WTC11 (cell line): ENCODE results near the gene RIPK3. TPM values are rescaled to one million over a fixed set of nuclear protein-coding genes. Genes with fewer than 3 reads are reported as not detected.

Experiments
- ATAC-seq: fragments of 200-7000 bp; cut with Tn5 transposase; 2 replicates; pipeline ENCODE4 v1.10.0; 2021; ENCODE audit warnings: mild to moderate bottlenecking, moderate library complexity
- CTCF ChIA-PET: fragments of 300-600 bp; sonication (Branson Sonifier 250); formaldehyde crosslinking; loops from one replicate; lab custom pipeline; 2021; ENCODE audit warnings: antibody characterized with exemption; lab: Charles Lee
- POLR2A ChIA-PET: fragments of 350-600 bp; sonication (Branson Sonifier 250); formaldehyde crosslinking; loops from one replicate; lab custom pipeline; 2021; ENCODE audit warnings: antibody characterized with exemption; lab: Charles Lee
- DNase-seq: peaks from one replicate; pipeline ENCODE4 v3.0.0; 2021; ENCODE audit warnings: low spot score
- H3K27ac Mint-ChIP-seq: 2 replicates; pipeline ENCODE4 v1.8.0; 2021; ENCODE audit warnings: mixed read lengths
- H3K27me3 Mint-ChIP-seq: 2 replicates; pipeline ENCODE4 v1.8.0; 2021; ENCODE audit warnings: low read depth, mild to moderate bottlenecking, moderate library complexity, mixed read lengths
- H3K36me3 Mint-ChIP-seq: 2 replicates; pipeline ENCODE4 v1.8.0; 2021; ENCODE audit warnings: mixed read lengths
- H3K4me1 Mint-ChIP-seq: 2 replicates; pipeline ENCODE4 v1.8.0; 2022; ENCODE audit warnings: mixed read lengths
- H3K4me3 Mint-ChIP-seq: 2 replicates; pipeline ENCODE4 v1.8.0; 2021; ENCODE audit warnings: mild to moderate bottlenecking, moderate library complexity, mixed read lengths
- H3K9me3 Mint-ChIP-seq: 2 replicates; pipeline ENCODE4 v1.8.0; 2021; ENCODE audit warnings: mixed read lengths
- CBFB ChIP-seq: sonication (generic); formaldehyde crosslinking; IDR thresholded peaks from 2 replicates; pipeline ENCODE4 v1.8.1; 2022; ENCODE audit warnings: mild to moderate bottlenecking, low read depth, missing genetic modification reagents
- CTCF ChIP-seq: fragments of 200-600 bp; IDR thresholded peaks from 2 replicates; pipeline ENCODE4 v1.8.0; 2022; ENCODE audit warnings: antibody characterized with exemption
- ERG ChIP-seq: fragments of 250-450 bp; sonication (Bioruptor Pico); IDR thresholded peaks from 2 replicates; pipeline ENCODE4 v1.8.0; 2021; ENCODE audit warnings: mild to moderate bottlenecking
- FOXK1 ChIP-seq: sonication (generic); formaldehyde crosslinking; IDR thresholded peaks from 2 replicates; pipeline ENCODE4 v1.8.0; 2022; ENCODE audit warnings: mild to moderate bottlenecking, moderate library complexity, missing genetic modification reagents
- SMAD3 ChIP-seq: sonication (generic); formaldehyde crosslinking; IDR thresholded peaks from 2 replicates; pipeline ENCODE4 v1.8.0; 2022; ENCODE audit warnings: missing genetic modification reagents, mild to moderate bottlenecking, borderline replicate concordance
- SP1 ChIP-seq: sonication (generic); formaldehyde crosslinking; conservative IDR thresholded peaks from 2 replicates; pipeline ENCODE4 v1.8.1; 2022; ENCODE audit warnings: missing genetic modification reagents
- TP53 ChIP-seq: sonication (generic); formaldehyde crosslinking; IDR thresholded peaks from 2 replicates; pipeline ENCODE4 v1.8.1; 2023; ENCODE audit warnings: mild to moderate bottlenecking, missing genetic modification reagents
- total RNA-seq: library from RNA; stranded (reverse); gene quantifications from 3 replicates; pipeline ENCODE4 v1.2.3, GENCODE V29; 2021
- TF ChIP-seq, protein P1 (sequence below): sonication (generic); formaldehyde crosslinking; IDR thresholded peaks from 2 replicates; pipeline ENCODE4 v1.8.0; 2022; ENCODE audit warnings: mild to moderate bottlenecking, missing genetic modification reagents
- TF ChIP-seq, protein P2 (sequence below): sonication (generic); formaldehyde crosslinking; IDR thresholded peaks from 2 replicates; pipeline ENCODE4 v1.8.1; 2023; ENCODE audit warnings: mild to moderate bottlenecking, missing genetic modification reagents, moderate library complexity
- TF ChIP-seq, protein P3 (sequence below): sonication (generic); formaldehyde crosslinking; IDR thresholded peaks from 2 replicates; pipeline ENCODE4 v1.8.1; 2023; ENCODE audit warnings: mild to moderate bottlenecking, moderate library complexity, missing genetic modification reagents
- TF ChIP-seq, protein P4 (sequence below): fragments of 250-450 bp; sonication (Bioruptor Pico); IDR thresholded peaks from 2 replicates; pipeline ENCODE4 v1.9.0; 2021; ENCODE audit warnings: moderate library complexity, mild to moderate bottlenecking, inconsistent platforms, borderline replicate concordance
- TF ChIP-seq, protein P5 (sequence below): sonication (generic); formaldehyde crosslinking; conservative IDR thresholded peaks from 2 replicates; pipeline ENCODE4 v1.8.1; 2023; ENCODE audit warnings: mild to moderate bottlenecking, low read depth, missing genetic modification reagents, moderate library complexity

Gene RIPK3
- total RNA-seq, 1 experiment from 2014 or later: 0.83 TPM

- ATAC-seq: peak; percentile 90
- H3K4me3 Mint-ChIP-seq: peak overlapping the region; percentile 63
- H3K9me3 Mint-ChIP-seq: no peaks in the 10 kb centered on the region
- ChIA-PET POLR2A (interaction anchor here (1.1 to 1.6 kb wide), 2 partner anchors 8 to 55 kb away, joined by 3 to 4 read pairs; no protein-coding TSS in a partner anchor), CTCF (interaction anchor here (0.8 to 6.8 kb wide), 11 partner anchors 8 to 60 kb away, joined by 3 to 55 read pairs (median 5); partner anchors contain the start of genes CBLN3, KHNYN and NYNRIN)
- no peaks in the 10 kb centered on the region for H3K27me3 Mint-ChIP-seq
- no peak for TF ChIP-seq FOXK1 (CRISPR knock-in tag)
- 0 out of 2 replicates have a peak, but pooled peaks have one; percentile 31 for TF ChIP-seq SP1 (CRISPR knock-in tag)
- TF ChIP-seq CTCF: peak; percentile 38; the same call in 1 of the 2 replicates
- TF ChIP-seq, protein P1, sequence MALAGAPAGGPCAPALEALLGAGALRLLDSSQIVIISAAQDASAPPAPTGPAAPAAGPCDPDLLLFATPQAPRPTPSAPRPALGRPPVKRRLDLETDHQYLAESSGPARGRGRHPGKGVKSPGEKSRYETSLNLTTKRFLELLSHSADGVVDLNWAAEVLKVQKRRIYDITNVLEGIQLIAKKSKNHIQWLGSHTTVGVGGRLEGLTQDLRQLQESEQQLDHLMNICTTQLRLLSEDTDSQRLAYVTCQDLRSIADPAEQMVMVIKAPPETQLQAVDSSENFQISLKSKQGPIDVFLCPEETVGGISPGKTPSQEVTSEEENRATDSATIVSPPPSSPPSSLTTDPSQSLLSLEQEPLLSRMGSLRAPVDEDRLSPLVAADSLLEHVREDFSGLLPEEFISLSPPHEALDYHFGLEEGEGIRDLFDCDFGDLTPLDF (CRISPR knock-in tag): no peak
- TF ChIP-seq TP53 (CRISPR knock-in tag): no peak
- no peak for TF ChIP-seq ERG (CRISPR knock-in tag)
- TF ChIP-seq SMAD3 (CRISPR knock-in tag): no peak
- no peak for TF ChIP-seq CBFB
- TF ChIP-seq, protein P2, sequence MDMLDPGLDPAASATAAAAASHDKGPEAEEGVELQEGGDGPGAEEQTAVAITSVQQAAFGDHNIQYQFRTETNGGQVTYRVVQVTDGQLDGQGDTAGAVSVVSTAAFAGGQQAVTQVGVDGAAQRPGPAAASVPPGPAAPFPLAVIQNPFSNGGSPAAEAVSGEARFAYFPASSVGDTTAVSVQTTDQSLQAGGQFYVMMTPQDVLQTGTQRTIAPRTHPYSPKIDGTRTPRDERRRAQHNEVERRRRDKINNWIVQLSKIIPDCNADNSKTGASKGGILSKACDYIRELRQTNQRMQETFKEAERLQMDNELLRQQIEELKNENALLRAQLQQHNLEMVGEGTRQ: 0 out of 2 replicates have a peak, but pooled peaks have one; percentile 7
- TF ChIP-seq, protein P3, sequence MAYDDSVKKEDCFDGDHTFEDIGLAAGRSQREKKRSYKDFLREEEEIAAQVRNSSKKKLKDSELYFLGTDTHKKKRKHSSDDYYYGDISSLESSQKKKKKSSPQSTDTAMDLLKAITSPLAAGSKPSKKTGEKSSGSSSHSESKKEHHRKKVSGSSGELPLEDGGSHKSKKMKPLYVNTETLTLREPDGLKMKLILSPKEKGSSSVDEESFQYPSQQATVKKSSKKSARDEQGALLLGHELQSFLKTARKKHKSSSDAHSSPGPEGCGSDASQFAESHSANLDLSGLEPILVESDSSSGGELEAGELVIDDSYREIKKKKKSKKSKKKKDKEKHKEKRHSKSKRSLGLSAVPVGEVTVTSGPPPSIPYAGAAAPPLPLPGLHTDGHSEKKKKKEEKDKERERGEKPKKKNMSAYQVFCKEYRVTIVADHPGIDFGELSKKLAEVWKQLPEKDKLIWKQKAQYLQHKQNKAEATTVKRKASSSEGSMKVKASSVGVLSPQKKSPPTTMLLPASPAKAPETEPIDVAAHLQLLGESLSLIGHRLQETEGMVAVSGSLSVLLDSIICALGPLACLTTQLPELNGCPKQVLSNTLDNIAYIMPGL: 0 out of 2 replicates have a peak, but pooled peaks have one; percentile 34
- TF ChIP-seq, protein P4, sequence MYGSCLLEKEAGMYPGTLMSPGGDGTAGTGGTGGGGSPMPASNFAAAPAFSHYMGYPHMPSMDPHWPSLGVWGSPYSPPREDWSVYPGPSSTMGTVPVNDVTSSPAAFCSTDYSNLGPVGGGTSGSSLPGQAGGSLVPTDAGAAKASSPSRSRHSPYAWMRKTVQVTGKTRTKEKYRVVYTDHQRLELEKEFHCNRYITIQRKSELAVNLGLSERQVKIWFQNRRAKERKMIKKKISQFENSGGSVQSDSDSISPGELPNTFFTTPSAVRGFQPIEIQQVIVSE (CRISPR knock-in tag): no peak
- TF ChIP-seq, protein P5, sequence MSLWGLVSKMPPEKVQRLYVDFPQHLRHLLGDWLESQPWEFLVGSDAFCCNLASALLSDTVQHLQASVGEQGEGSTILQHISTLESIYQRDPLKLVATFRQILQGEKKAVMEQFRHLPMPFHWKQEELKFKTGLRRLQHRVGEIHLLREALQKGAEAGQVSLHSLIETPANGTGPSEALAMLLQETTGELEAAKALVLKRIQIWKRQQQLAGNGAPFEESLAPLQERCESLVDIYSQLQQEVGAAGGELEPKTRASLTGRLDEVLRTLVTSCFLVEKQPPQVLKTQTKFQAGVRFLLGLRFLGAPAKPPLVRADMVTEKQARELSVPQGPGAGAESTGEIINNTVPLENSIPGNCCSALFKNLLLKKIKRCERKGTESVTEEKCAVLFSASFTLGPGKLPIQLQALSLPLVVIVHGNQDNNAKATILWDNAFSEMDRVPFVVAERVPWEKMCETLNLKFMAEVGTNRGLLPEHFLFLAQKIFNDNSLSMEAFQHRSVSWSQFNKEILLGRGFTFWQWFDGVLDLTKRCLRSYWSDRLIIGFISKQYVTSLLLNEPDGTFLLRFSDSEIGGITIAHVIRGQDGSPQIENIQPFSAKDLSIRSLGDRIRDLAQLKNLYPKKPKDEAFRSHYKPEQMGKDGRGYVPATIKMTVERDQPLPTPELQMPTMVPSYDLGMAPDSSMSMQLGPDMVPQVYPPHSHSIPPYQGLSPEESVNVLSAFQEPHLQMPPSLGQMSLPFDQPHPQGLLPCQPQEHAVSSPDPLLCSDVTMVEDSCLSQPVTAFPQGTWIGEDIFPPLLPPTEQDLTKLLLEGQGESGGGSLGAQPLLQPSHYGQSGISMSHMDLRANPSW (CRISPR knock-in tag): no peak
- 0 out of 2 replicates have a peak overlapping the region, but pooled peaks have one; percentile 36 for H3K27ac Mint-ChIP-seq
- H3K36me3 Mint-ChIP-seq: peaks cover 4% of the 10 kb centered on the region; the same call in 1 of the 2 replicates
- peaks cover 42% of the 10 kb centered on the region for H3K4me1 Mint-ChIP-seq
- DNase-seq: peak; percentile 86
Observed at GRCh38 chr14:24376448-24377070, 36.8 kb upstream of the RIPK3 start.
